Bronchial epithelial cell (primary cell): ENCODE results near the gene LRMDA. TPM values are rescaled to one million over a fixed set of nuclear protein-coding genes. Genes with fewer than 3 reads are reported as not detected.
A peak's percentile ranks its signal among the peaks of the same experiment; 100 is the strongest.

ENCODE experiments used
- DNase-seq: peaks from one replicate; pipeline ENCODE4 v3.0.0-alpha.2; 2010; ENCODE audit warnings: low read depth
- FAIRE-seq: peaks from 2 replicates; lab custom pipeline; 2011; peaks lifted over from hg19 to GRCh38; lab: Jason Lieb, UNC
- H3K27me3 ChIP-seq: 2 replicates; pipeline ENCODE4 v1.5.1; 2011; ENCODE audit warnings: low read length; ENCODE audit not compliant: control insufficient read depth, insufficient read depth
- H3K36me3 ChIP-seq: 2 replicates; pipeline ENCODE4 v1.5.1; 2011; ENCODE audit warnings: low read length; ENCODE audit not compliant: control insufficient read depth, insufficient read depth
- H3K4me3 ChIP-seq: 2 replicates; pipeline ENCODE4 v1.5.1; 2011; ENCODE audit warnings: mild to moderate bottlenecking, low read depth, low read length, control low read depth
- total RNA-seq: library from RNA; depleted of rRNA; stranded (reverse); fragments of >200 nt; gene quantifications from 2 replicates; pipeline ENCODE4 v1.2.1, GENCODE V29; 2014
- TF ChIP-seq, protein P1 (sequence below): IDR thresholded peaks from 2 replicates; pipeline ENCODE4 v1.5.1; 2011; ENCODE audit warnings: mild to moderate bottlenecking, moderate library complexity, low read length, control low read depth, inconsistent platforms; ENCODE audit not compliant: insufficient read depth, severe bottlenecking

The LRMDA gene
- total RNA-seq, 1 donor from 2014 or later, result 1.6 TPM

DNA sequence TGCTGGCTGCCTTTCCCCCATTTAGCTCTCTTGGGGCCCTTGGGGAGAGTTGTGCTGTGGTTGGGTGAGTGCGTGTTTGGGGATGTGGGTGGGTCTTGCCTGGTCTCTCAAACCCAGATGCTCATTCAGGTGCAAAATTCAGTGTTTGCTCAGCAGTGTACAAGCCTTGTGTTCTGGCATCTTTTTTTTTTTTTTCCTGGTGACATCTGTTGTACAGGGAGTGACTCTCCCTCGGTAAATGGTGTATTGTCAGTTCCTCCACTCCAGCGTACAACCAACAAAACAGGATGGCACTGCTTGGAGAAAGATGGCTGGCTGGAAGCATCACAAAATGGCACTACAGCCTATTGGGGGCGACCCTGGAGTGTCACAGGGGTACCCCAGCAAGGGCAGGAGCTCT, 75.5 kb downstream of the LRMDA start:
- no peak for FAIRE-seq
- Histone ChIP-seq H3K4me3 (no peak overlapping the region), H3K36me3 (no peaks in the 10 kb centered on the region), H3K27me3 (no peaks in the 10 kb centered on the region)
- DNase-seq, result no peak
- TF ChIP-seq, protein P1, sequence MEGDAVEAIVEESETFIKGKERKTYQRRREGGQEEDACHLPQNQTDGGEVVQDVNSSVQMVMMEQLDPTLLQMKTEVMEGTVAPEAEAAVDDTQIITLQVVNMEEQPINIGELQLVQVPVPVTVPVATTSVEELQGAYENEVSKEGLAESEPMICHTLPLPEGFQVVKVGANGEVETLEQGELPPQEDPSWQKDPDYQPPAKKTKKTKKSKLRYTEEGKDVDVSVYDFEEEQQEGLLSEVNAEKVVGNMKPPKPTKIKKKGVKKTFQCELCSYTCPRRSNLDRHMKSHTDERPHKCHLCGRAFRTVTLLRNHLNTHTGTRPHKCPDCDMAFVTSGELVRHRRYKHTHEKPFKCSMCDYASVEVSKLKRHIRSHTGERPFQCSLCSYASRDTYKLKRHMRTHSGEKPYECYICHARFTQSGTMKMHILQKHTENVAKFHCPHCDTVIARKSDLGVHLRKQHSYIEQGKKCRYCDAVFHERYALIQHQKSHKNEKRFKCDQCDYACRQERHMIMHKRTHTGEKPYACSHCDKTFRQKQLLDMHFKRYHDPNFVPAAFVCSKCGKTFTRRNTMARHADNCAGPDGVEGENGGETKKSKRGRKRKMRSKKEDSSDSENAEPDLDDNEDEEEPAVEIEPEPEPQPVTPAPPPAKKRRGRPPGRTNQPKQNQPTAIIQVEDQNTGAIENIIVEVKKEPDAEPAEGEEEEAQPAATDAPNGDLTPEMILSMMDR, result no peak

DNA sequence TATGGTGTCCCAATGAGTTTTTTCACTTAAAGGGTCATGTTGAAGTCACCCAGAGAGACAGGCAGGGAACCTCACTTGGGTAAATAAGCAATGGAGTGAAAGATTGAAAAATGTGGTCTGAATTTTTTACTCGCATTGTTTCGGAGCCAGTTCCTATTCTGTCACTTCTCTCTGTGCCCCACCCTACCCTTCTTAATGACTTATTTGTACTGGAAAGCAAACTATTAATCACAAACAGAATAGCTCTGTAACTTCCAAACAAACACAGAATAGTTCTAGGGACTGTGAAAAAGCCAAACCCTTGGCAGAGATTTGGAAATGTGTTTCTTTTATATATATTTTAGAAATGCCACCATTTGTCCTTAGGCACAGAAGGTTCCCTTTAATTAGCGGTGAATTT, 76.0 kb downstream of the LRMDA start:
- H3K36me3 ChIP-seq, result no peaks in the 10 kb centered on the region
- no peak overlapping the region for H3K4me3 ChIP-seq
- DNase-seq (no peak), FAIRE-seq (no peak)
- TF ChIP-seq, protein P1, result no peak
- no peaks in the 10 kb centered on the region for H3K27me3 ChIP-seq

GRCh38 chr10:75508239-75508813, 76.9 kb downstream of the LRMDA start:
- Histone ChIP-seq H3K27me3 (no peaks in the 10 kb centered on the region), H3K4me3 (no peak overlapping the region), H3K36me3 (no peaks in the 10 kb centered on the region)
- TF ChIP-seq, protein P1, result no peak
- DNase-seq (peak; percentile 15), FAIRE-seq (no peak)

- H3K36me3 ChIP-seq, result no peaks in the 10 kb centered on the region
Measured at GRCh38 chr10:75508814-75509306, 77.4 kb downstream of the LRMDA start.

DNA sequence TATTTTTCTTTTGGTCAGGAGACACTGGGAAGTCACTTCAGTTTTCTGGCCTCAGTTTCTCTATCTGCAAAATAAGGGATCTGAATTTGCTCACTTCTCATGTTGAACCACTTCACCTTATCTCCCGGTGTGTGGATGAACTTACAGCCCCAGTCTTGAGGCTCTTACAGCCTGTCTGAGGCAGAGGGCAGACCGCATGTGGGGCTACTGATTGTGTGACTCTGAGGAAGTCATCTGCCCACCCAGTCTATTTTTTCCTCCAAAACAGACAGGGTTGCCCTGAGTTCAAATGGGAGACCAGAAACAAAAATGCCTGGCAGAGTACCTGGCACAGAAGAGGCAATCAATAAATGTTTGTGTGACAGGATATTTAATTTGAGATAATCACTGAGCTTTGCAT, 78.3 kb downstream of the LRMDA start:
- DNase-seq, result no peak
- H3K36me3 ChIP-seq, result no peaks in the 10 kb centered on the region
- FAIRE-seq, result no peak
- no peak overlapping the region for H3K4me3 ChIP-seq
- H3K27me3 ChIP-seq, result no peaks in the 10 kb centered on the region
- TF ChIP-seq, protein P1, result no peak

More at GRCh38 chr10:75508814-75509306, 77.4 kb downstream of the LRMDA start:
- Histone ChIP-seq H3K27me3 (no peaks in the 10 kb centered on the region), H3K4me3 (no peak overlapping the region)
- FAIRE-seq (no peak), DNase-seq (no peak)
- TF ChIP-seq, protein P1, result no peak

GRCh38 chr10:75511011-75511410, 79.6 kb downstream of the LRMDA start:
- H3K4me3 ChIP-seq, result no peak overlapping the region

More at GRCh38 chr10:75511011-75511410, 79.6 kb downstream of the LRMDA start:
- no peaks in the 10 kb centered on the region for H3K36me3 ChIP-seq
- DNase-seq, result no peak
- TF ChIP-seq, protein P1, result no peak
- H3K27me3 ChIP-seq, result no peaks in the 10 kb centered on the region
- no peak for FAIRE-seq
